ENCODE results near the gene FUCA2.
"Not testable (repeated sequence)": the region's sequence is repeated elsewhere in the genome, so short reads cannot be mapped to it uniquely, and the experiment has no call there.

The FUCA2 gene

DNA sequence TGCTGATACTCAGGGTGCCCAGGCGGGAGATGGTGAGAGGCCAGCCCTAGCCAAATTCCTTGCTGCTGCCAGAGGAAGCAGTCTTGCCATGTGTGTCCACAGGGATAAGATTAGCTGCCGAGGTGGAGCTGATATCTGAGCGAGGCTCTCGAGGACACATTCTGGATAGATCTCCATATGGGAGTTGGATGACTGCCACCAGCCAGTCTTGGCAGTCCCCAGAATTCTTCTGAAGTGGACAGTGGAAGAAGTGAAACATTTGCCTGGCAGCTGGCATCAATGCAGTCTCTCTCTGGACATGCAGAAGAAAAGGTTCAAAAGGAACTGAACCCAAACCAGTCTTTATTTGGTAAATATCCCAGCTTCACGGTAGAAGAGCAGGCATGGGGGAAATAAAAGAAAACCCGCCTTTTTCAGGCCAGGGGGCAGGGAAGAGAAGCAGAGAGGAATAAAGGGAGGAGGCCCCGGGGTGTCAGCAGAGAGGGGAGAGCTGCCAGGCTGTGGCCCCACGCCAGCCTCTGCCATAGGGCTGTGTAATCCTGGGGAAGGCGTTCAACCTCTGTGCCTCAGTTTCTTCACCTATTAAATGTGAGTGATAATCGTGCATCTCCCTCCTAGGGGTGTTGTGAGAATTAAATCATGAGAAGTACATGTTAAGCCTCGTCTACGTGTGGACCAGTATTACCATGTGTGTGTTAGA, 3.7 kb upstream of the FUCA2 start:
- TF ChIP-seq CSDC2 (CRISPR knock-in tag; IDR thresholded peaks at IDR 0.05) (no peak), ISL1 (CRISPR knock-in tag; IDR thresholded peaks at IDR 0.05) (no peak), TOX (CRISPR knock-in tag; IDR thresholded peaks at IDR 0.05; ENCODE audit: borderline replicate concordance) (no peak), OSR1 (CRISPR knock-in tag; IDR thresholded peaks at IDR 0.05) (no peak), ZFP30 (CRISPR knock-in tag; IDR thresholded peaks at IDR 0.05) (no peak), GLIS3 (CRISPR knock-in tag; IDR thresholded peaks at IDR 0.05) (no peak), ESRRG (CRISPR knock-in tag; IDR thresholded peaks at IDR 0.05) (no peak), ZNF8 (CRISPR knock-in tag; IDR thresholded peaks at IDR 0.05) (no peak), RARB (CRISPR knock-in tag; IDR thresholded peaks at IDR 0.05) (no peak), BACH2 (CRISPR knock-in tag; IDR thresholded peaks at IDR 0.05; ENCODE audit: borderline replicate concordance) (no peak)
- TF ChIP-seq, protein P1, sequence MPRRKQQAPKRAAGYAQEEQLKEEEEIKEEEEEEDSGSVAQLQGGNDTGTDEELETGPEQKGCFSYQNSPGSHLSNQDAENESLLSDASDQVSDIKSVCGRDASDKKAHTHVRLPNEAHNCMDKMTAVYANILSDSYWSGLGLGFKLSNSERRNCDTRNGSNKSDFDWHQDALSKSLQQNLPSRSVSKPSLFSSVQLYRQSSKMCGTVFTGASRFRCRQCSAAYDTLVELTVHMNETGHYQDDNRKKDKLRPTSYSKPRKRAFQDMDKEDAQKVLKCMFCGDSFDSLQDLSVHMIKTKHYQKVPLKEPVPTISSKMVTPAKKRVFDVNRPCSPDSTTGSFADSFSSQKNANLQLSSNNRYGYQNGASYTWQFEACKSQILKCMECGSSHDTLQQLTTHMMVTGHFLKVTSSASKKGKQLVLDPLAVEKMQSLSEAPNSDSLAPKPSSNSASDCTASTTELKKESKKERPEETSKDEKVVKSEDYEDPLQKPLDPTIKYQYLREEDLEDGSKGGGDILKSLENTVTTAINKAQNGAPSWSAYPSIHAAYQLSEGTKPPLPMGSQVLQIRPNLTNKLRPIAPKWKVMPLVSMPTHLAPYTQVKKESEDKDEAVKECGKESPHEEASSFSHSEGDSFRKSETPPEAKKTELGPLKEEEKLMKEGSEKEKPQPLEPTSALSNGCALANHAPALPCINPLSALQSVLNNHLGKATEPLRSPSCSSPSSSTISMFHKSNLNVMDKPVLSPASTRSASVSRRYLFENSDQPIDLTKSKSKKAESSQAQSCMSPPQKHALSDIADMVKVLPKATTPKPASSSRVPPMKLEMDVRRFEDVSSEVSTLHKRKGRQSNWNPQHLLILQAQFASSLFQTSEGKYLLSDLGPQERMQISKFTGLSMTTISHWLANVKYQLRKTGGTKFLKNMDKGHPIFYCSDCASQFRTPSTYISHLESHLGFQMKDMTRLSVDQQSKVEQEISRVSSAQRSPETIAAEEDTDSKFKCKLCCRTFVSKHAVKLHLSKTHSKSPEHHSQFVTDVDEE (CRISPR knock-in tag; IDR thresholded peaks at IDR 0.05), result no peak
- TF ChIP-seq, protein P2, sequence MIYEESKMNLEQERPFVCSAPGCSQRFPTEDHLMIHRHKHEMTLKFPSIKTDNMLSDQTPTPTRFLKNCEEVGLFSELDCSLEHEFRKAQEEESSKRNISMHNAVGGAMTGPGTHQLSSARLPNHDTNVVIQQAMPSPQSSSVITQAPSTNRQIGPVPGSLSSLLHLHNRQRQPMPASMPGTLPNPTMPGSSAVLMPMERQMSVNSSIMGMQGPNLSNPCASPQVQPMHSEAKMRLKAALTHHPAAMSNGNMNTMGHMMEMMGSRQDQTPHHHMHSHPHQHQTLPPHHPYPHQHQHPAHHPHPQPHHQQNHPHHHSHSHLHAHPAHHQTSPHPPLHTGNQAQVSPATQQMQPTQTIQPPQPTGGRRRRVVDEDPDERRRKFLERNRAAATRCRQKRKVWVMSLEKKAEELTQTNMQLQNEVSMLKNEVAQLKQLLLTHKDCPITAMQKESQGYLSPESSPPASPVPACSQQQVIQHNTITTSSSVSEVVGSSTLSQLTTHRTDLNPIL (CRISPR knock-in tag; IDR thresholded peaks at IDR 0.05; ENCODE audit: low read depth), result no peak
- TF ChIP-seq, protein P3, sequence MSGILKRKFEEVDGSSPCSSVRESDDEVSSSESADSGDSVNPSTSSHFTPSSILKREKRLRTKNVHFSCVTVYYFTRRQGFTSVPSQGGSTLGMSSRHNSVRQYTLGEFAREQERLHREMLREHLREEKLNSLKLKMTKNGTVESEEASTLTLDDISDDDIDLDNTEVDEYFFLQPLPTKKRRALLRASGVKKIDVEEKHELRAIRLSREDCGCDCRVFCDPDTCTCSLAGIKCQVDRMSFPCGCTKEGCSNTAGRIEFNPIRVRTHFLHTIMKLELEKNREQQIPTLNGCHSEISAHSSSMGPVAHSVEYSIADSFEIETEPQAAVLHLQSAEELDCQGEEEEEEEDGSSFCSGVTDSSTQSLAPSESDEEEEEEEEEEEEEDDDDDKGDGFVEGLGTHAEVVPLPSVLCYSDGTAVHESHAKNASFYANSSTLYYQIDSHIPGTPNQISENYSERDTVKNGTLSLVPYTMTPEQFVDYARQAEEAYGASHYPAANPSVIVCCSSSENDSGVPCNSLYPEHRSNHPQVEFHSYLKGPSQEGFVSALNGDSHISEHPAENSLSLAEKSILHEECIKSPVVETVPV (CRISPR knock-in tag; IDR thresholded peaks at IDR 0.05), result no peak
- ATAC-seq, result no peak

DNA sequence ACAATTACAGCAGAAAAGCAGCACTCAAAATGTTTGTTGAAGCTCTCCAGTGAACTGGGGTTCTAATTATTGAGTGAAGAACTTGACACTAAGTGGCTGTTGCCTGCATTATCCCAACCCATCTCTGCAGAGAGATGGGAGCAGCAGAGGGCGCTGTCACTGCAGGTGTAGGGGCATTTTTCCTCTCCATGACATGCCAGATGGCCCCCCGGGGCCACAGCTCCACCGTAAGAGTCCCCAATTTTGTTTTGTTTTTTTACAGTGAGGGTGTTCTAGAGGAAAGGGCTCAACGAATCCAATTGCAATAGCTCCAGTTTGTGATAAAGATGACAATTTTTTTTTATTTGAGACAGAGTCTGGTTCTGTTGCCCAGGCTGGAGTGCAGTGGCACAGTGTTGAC, 1.9 kb upstream of the FUCA2 start:
- no peak for ATAC-seq

DNA sequence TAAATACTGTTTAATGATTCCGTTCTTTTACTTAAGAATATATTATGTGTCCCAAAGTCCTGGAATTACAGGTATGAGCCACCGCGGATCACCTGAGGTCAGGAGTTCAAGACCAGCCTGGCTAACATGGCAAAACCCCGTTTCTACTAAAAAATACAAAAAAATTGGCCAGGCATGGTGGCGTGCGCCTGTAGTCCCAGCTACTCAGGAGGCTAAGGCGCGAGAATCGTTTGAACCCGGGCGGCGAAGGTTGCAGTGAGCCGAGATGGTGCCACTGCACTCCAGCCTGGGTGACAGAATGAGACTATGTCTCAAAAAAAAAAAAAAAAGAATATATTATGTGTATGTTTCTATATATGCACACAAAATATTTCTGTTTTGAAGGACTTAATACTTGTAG, 1.2 kb downstream of the FUCA2 start:
- ATAC-seq, result not testable (repeated sequence)

More for the DNA sequence above, 1.9 kb upstream of the FUCA2 start:
- TF ChIP-seq, protein P1 (CRISPR knock-in tag; IDR thresholded peaks at IDR 0.05), result no peak
- TF ChIP-seq ZNF565 (CRISPR knock-in tag; conservative IDR thresholded peaks at IDR 0.05; ENCODE audit: low read depth), result no peak
- no peak for TF ChIP-seq BACH2 (CRISPR knock-in tag; IDR thresholded peaks at IDR 0.05; ENCODE audit: borderline replicate concordance)
- TF ChIP-seq ARNTL (CRISPR knock-in tag; IDR thresholded peaks at IDR 0.05; ENCODE audit: borderline replicate concordance, low read depth), result no peak
- no peak for TF ChIP-seq ZNF8 (CRISPR knock-in tag; IDR thresholded peaks at IDR 0.05)
- TF ChIP-seq ZNF70 (CRISPR knock-in tag; IDR thresholded peaks at IDR 0.05), result no peak
- TF ChIP-seq TOX (CRISPR knock-in tag; IDR thresholded peaks at IDR 0.05; ENCODE audit: borderline replicate concordance), result no peak
- TF ChIP-seq, protein P2 (CRISPR knock-in tag; IDR thresholded peaks at IDR 0.05; ENCODE audit: low read depth), result no peak
- no peak for TF ChIP-seq ZFP30 (CRISPR knock-in tag; IDR thresholded peaks at IDR 0.05)
- TF ChIP-seq PPARA (CRISPR knock-in tag; IDR thresholded peaks at IDR 0.05; ENCODE audit: borderline replicate concordance), result no peak
- TF ChIP-seq, protein P4, sequence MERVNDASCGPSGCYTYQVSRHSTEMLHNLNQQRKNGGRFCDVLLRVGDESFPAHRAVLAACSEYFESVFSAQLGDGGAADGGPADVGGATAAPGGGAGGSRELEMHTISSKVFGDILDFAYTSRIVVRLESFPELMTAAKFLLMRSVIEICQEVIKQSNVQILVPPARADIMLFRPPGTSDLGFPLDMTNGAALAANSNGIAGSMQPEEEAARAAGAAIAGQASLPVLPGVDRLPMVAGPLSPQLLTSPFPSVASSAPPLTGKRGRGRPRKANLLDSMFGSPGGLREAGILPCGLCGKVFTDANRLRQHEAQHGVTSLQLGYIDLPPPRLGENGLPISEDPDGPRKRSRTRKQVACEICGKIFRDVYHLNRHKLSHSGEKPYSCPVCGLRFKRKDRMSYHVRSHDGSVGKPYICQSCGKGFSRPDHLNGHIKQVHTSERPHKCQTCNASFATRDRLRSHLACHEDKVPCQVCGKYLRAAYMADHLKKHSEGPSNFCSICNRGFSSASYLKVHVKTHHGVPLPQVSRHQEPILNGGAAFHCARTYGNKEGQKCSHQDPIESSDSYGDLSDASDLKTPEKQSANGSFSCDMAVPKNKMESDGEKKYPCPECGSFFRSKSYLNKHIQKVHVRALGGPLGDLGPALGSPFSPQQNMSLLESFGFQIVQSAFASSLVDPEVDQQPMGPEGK (CRISPR knock-in tag; IDR thresholded peaks at IDR 0.05; ENCODE audit: borderline replicate concordance), result no peak
- TF ChIP-seq, protein P5, sequence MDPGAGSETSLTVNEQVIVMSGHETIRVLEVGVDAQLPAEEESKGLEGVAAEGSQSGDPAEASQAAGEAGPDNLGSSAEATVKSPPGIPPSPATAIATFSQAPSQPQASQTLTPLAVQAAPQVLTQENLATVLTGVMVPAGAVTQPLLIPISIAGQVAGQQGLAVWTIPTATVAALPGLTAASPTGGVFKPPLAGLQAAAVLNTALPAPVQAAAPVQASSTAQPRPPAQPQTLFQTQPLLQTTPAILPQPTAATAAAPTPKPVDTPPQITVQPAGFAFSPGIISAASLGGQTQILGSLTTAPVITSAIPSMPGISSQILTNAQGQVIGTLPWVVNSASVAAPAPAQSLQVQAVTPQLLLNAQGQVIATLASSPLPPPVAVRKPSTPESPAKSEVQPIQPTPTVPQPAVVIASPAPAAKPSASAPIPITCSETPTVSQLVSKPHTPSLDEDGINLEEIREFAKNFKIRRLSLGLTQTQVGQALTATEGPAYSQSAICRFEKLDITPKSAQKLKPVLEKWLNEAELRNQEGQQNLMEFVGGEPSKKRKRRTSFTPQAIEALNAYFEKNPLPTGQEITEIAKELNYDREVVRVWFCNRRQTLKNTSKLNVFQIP (CRISPR knock-in tag; IDR thresholded peaks at IDR 0.05; ENCODE audit: borderline replicate concordance, low read depth), result no peak
- TF ChIP-seq ZFP3 (CRISPR knock-in tag; IDR thresholded peaks at IDR 0.05), result no peak
- TF ChIP-seq GLIS3 (CRISPR knock-in tag; IDR thresholded peaks at IDR 0.05), result no peak
- TF ChIP-seq RARB (CRISPR knock-in tag; IDR thresholded peaks at IDR 0.05), result no peak
- no peak for TF ChIP-seq ESRRG (CRISPR knock-in tag; IDR thresholded peaks at IDR 0.05)
- TF ChIP-seq CSDC2 (CRISPR knock-in tag; IDR thresholded peaks at IDR 0.05), result no peak

Data from SK-N-SH treated with all-trans-retinoic acid at 6 μM for 48 hours (cell line).